HepG2 (cell line): ENCODE data around the gene FAM181A. TPM values are rescaled to one million over a fixed set of nuclear protein-coding genes. Genes with fewer than 3 reads are reported as not detected.
A peak's percentile ranks its signal among the peaks of the same experiment; 100 is the strongest.

ENCODE experiments used
- ATF7 ChIP-seq, 2 experiments: fragments of 450-650 bp in 1 of 2; sonication (generic) in 1 of 2; formaldehyde crosslinking in 1 of 2; IDR thresholded peaks; 2 replicates each; pipeline versions ENCODE4 v1.4.0 to v1.6.1; 2016 to 2020; ENCODE audit warnings: antibody characterized with exemption in 1 of 2, mild to moderate bottlenecking in 1 of 2, missing genetic modification reagents in 1 of 2
- HNF4A ChIP-seq: sonication (generic); formaldehyde crosslinking; IDR thresholded peaks from 2 replicates; pipeline ENCODE4 v1.4.0; 2020; ENCODE audit warnings: missing genetic modification reagents
- KDM6A ChIP-seq: IDR thresholded peaks from 2 replicates; pipeline ENCODE4 v1.6.1; 2016; ENCODE audit warnings: low read depth
- NCOR1 ChIP-seq: fragments of 200-600 bp; sonication (generic); IDR thresholded peaks from 2 replicates; pipeline ENCODE4 v1.7.0; 2017; ENCODE audit warnings: antibody characterized with exemption, low read length, borderline replicate concordance
- RCOR2 ChIP-seq: IDR thresholded peaks from 2 replicates; pipeline ENCODE4 v1.6.1; 2016; ENCODE audit warnings: missing biosample characterization, missing genetic modification reagents
- RFXAP ChIP-seq: sonication (generic); formaldehyde crosslinking; IDR thresholded peaks from 2 replicates; pipeline ENCODE4 v1.4.0; 2020; ENCODE audit warnings: missing genetic modification reagents, borderline replicate concordance
- SMAD3 ChIP-seq: sonication (generic); formaldehyde crosslinking; IDR thresholded peaks from 2 replicates; pipeline ENCODE4 v1.4.0; 2020; ENCODE audit warnings: missing genetic modification reagents
- SP5 ChIP-seq: IDR thresholded peaks from 2 replicates; pipeline ENCODE4 v1.6.1; 2016; ENCODE audit warnings: low read depth, borderline replicate concordance
- ZFP41 ChIP-seq: sonication (generic); formaldehyde crosslinking; IDR thresholded peaks from 2 replicates; pipeline ENCODE4 v1.4.0; 2020; ENCODE audit warnings: mild to moderate bottlenecking, missing genetic modification reagents, borderline replicate concordance
- ZMYM3 ChIP-seq: sonication (generic); formaldehyde crosslinking; IDR thresholded peaks from 2 replicates; pipeline ENCODE4 v1.5.1; 2020; ENCODE audit warnings: mild to moderate bottlenecking, missing genetic modification reagents
- ZNF451 ChIP-seq: sonication (generic); formaldehyde crosslinking; IDR thresholded peaks from 2 replicates; pipeline ENCODE4 v1.5.0; 2020; ENCODE audit warnings: mild to moderate bottlenecking, missing genetic modification reagents
- ZNF549 ChIP-seq: sonication (generic); formaldehyde crosslinking; IDR thresholded peaks from 2 replicates; pipeline ENCODE4 v1.5.0; 2020; ENCODE audit warnings: missing genetic modification reagents
- ZNF605 ChIP-seq: sonication (generic); formaldehyde crosslinking; IDR thresholded peaks from 2 replicates; pipeline ENCODE4 v1.8.0; 2022; ENCODE audit warnings: mild to moderate bottlenecking, missing genetic modification reagents
- polyA plus RNA-seq, 8 experiments: library from polyadenylated mRNA; depleted of rRNA in 3 of 8; stranded (reverse) in 7 of 8; unstranded in 1 of 8; fragments of >200 nt; fragmentation: Illumina TruSeq in 4 of 8; extraction: Trizol in 4 of 8; gene quantifications; 2 replicates each; pipeline versions ENCODE4 v1.2.1 to v1.2.3, GENCODE V29; 2011 to 2016; ENCODE audit warnings: low read depth in 4 of 8, missing spikeins in 1 of 8, mixed read lengths in 1 of 8; ENCODE audit not compliant: insufficient read depth in 1 of 8
- total RNA-seq, 5 experiments: library from RNA; depleted of rRNA; stranded (reverse); fragments of >200 nt; fragmentation: Illumina TruSeq; extraction: Trizol; gene quantifications; 2 replicates each; pipeline ENCODE4 v1.2.3, GENCODE V29; 2016; ENCODE audit warnings: low read depth in 1 of 5
- TF ChIP-seq, protein P1 (sequence below): IDR thresholded peaks from 2 replicates; pipeline ENCODE4 v1.4.0; 2020; ENCODE audit warnings: mild to moderate bottlenecking, missing genetic modification reagents
- TF ChIP-seq, protein P2 (sequence below): IDR thresholded peaks from 2 replicates; pipeline ENCODE4 v1.6.1; 2016
- TF ChIP-seq, protein P3 (sequence below): sonication (generic); formaldehyde crosslinking; IDR thresholded peaks from 2 replicates; pipeline ENCODE4 v1.4.0; 2020; ENCODE audit warnings: mild to moderate bottlenecking, missing genetic modification reagents
- TF ChIP-seq, protein P4 (sequence below): sonication (generic); formaldehyde crosslinking; IDR thresholded peaks from 2 replicates; pipeline ENCODE4 v1.4.0; 2020; ENCODE audit warnings: low read depth, mild to moderate bottlenecking, missing genetic modification reagents

Gene FAM181A
- total and polyA plus RNA-seq, 2 of the 13 experiments (the other 11 are each of a cell fraction or from before 2014, with no cell fraction given) = 1.1 to 1.5 TPM

DNA sequence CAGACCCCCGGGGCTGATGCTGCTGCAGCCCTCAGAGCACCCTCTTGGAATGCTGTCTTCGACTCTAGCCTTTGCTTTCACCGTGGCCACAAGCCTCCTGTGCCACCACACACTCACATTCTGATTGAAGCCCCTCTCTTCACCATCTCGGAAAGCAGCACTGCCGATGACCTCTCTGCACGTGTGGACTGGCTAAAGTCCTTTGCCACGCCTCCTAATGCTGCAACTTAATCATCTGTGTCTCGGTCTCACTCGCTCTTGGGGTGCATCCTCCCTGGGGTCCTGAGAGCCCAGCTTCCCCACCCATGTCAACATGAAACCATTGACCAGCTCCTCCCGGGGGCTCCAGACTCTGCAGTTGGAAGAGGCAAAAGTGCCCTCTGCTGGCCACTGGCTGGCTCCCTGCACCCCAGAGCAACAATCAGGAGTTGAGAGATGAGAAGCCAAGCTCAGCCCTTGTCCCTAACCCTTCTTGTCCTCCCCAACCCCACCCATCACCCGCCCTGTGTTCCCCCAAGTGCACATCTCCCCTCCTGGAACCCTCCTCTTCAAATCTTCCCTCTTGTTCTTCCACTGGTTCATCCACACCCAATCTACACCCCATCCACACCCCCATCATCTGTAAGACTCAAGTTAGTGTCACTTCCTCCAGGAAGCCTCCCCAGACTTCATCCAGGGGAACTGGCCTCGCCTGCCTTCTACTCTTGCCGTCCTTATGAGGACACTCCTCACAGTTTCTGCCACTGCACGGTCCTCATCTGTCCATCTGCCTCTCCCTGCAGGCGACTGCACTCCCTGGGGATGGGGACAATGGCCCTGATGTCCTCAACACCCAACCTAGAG, 23.6 kb upstream of the FAM181A start (continued):
- no peak for TF ChIP-seq RFXAP (CRISPR knock-in tag)
- TF ChIP-seq, protein P1, sequence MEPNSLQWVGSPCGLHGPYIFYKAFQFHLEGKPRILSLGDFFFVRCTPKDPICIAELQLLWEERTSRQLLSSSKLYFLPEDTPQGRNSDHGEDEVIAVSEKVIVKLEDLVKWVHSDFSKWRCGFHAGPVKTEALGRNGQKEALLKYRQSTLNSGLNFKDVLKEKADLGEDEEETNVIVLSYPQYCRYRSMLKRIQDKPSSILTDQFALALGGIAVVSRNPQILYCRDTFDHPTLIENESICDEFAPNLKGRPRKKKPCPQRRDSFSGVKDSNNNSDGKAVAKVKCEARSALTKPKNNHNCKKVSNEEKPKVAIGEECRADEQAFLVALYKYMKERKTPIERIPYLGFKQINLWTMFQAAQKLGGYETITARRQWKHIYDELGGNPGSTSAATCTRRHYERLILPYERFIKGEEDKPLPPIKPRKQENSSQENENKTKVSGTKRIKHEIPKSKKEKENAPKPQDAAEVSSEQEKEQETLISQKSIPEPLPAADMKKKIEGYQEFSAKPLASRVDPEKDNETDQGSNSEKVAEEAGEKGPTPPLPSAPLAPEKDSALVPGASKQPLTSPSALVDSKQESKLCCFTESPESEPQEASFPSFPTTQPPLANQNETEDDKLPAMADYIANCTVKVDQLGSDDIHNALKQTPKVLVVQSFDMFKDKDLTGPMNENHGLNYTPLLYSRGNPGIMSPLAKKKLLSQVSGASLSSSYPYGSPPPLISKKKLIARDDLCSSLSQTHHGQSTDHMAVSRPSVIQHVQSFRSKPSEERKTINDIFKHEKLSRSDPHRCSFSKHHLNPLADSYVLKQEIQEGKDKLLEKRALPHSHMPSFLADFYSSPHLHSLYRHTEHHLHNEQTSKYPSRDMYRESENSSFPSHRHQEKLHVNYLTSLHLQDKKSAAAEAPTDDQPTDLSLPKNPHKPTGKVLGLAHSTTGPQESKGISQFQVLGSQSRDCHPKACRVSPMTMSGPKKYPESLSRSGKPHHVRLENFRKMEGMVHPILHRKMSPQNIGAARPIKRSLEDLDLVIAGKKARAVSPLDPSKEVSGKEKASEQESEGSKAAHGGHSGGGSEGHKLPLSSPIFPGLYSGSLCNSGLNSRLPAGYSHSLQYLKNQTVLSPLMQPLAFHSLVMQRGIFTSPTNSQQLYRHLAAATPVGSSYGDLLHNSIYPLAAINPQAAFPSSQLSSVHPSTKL = peak; percentile 42; the same call in 1 of the 2 replicates
- TF ChIP-seq ZMYM3 (CRISPR knock-in tag) = peak; percentile 77
- TF ChIP-seq ZNF605 (CRISPR knock-in tag) = 0 out of 2 replicates have a peak, but pooled peaks have one; percentile 1
- TF ChIP-seq, protein P2, sequence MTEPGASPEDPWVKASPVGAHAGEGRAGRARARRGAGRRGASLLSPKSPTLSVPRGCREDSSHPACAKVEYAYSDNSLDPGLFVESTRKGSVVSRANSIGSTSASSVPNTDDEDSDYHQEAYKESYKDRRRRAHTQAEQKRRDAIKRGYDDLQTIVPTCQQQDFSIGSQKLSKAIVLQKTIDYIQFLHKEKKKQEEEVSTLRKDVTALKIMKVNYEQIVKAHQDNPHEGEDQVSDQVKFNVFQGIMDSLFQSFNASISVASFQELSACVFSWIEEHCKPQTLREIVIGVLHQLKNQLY (CRISPR knock-in tag) = no peak
- TF ChIP-seq RCOR2 (CRISPR knock-in tag) = peak; percentile 36; the same call in 1 of the 2 replicates
- TF ChIP-seq, protein P3, sequence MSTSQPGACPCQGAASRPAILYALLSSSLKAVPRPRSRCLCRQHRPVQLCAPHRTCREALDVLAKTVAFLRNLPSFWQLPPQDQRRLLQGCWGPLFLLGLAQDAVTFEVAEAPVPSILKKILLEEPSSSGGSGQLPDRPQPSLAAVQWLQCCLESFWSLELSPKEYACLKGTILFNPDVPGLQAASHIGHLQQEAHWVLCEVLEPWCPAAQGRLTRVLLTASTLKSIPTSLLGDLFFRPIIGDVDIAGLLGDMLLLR = no peak
- TF ChIP-seq ATF7 (IDR thresholded peaks at IDR 0.05) = no peak
- no peak for TF ChIP-seq ATF7 (CRISPR knock-in tag; IDR thresholded peaks at IDR 0.05)
- TF ChIP-seq HNF4A (CRISPR knock-in tag) = peak; percentile 34; the same call in 1 of the 2 replicates
- no peak for TF ChIP-seq ZFP41 (CRISPR knock-in tag)
- no peak for TF ChIP-seq KDM6A (CRISPR knock-in tag)
- TF ChIP-seq SMAD3 (CRISPR knock-in tag) = 0 out of 2 replicates have a peak, but pooled peaks have one; percentile 27
- TF ChIP-seq, protein P4, sequence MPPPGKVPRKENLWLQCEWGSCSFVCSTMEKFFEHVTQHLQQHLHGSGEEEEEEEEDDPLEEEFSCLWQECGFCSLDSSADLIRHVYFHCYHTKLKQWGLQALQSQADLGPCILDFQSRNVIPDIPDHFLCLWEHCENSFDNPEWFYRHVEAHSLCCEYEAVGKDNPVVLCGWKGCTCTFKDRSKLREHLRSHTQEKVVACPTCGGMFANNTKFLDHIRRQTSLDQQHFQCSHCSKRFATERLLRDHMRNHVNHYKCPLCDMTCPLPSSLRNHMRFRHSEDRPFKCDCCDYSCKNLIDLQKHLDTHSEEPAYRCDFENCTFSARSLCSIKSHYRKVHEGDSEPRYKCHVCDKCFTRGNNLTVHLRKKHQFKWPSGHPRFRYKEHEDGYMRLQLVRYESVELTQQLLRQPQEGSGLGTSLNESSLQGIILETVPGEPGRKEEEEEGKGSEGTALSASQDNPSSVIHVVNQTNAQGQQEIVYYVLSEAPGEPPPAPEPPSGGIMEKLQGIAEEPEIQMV (CRISPR knock-in tag) = no peak
- TF ChIP-seq NCOR1 = no peak
- TF ChIP-seq SP5 = peak; percentile 51; the same call in 1 of the 2 replicates
- TF ChIP-seq ZNF451 = no peak
- TF ChIP-seq ZNF549 (CRISPR knock-in tag) = no peak
- TF ChIP-seq, all 625 proteins: peak for 52
